Measurements from ENCODE around the gene P2RY2. TPM values are rescaled to one million over a fixed set of nuclear protein-coding genes. Genes with fewer than 3 reads are reported as not detected.

Gene P2RY2
- total RNA-seq, 1 donor, result under 0.01 TPM

DNA sequence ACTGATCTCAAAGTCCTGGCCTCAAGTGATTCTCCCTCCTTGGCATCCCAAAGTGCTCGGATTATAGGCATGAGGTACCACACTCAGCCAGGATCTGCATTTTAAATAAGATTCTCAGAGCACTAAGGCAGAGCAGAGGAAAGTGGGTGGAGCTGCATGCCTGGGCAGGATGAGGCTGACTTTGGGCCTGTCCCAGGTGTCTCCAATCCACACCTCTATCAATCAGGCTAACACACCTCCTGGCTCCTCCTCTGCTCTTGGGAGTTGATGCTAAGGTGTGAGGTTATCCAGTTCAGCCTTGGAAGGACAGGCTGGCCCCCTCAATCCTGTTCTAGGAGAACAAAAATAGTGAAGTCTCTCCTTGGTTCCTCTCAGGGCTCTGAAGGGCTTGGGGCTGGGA is 30.2 kb upstream of the P2RY2 start:
- H3K4me3 ChIP-seq (ENCODE audit: low read depth, low read length), result no peak overlapping the region
- DNase-seq (ENCODE audit: low read depth), result no peak
- TF ChIP-seq, protein P1, sequence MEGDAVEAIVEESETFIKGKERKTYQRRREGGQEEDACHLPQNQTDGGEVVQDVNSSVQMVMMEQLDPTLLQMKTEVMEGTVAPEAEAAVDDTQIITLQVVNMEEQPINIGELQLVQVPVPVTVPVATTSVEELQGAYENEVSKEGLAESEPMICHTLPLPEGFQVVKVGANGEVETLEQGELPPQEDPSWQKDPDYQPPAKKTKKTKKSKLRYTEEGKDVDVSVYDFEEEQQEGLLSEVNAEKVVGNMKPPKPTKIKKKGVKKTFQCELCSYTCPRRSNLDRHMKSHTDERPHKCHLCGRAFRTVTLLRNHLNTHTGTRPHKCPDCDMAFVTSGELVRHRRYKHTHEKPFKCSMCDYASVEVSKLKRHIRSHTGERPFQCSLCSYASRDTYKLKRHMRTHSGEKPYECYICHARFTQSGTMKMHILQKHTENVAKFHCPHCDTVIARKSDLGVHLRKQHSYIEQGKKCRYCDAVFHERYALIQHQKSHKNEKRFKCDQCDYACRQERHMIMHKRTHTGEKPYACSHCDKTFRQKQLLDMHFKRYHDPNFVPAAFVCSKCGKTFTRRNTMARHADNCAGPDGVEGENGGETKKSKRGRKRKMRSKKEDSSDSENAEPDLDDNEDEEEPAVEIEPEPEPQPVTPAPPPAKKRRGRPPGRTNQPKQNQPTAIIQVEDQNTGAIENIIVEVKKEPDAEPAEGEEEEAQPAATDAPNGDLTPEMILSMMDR (IDR thresholded peaks at IDR 0.05; ENCODE audit: insufficient read depth, low read depth, low read length), result no peak

DNA sequence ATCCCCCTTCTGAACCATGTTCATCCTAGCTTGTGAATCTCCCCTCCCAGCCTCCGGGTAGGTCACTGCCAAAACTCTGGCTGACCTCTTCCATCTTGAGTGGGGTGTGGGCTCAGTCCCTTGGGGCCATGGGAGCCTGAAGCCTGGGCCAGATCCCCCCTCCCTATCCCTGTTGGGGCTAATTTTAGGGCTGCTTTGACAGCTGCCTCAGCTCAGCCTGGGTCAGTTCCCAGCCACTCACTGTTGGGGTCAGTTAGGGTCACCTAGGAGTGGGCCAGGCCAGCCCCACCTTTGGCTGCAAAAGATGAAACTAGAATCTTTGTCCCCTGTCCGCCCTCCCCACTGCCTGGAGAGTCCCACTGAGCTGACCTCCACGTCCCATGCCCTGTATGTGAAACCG is 29.8 kb upstream of the P2RY2 start:
- TF ChIP-seq, protein P1 (IDR thresholded peaks at IDR 0.05; ENCODE audit: insufficient read depth, low read depth, low read length), result no peak
- no peak overlapping the region for H3K4me3 ChIP-seq (ENCODE audit: low read depth, low read length)
- no peak for DNase-seq (ENCODE audit: low read depth)

DNA sequence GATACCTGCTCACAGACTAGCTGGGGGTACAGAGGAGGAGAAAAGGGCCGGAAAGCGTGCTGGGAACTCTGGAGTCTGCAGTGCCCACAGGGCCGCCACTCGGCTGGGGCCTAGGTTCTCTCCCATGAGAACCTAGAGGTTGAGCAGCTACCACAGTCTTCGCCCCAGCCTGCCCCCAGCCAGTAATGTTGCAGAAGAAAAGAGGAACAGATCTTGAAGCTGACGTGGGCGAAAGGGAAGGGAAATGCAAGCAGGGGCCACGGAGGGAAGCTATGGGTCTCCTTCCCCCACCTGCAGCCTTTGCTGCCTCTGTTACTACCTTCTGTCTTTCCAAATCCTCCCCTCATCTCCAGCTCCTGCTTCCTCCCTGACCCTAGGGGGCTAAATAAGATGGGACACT is 28.8 kb upstream of the P2RY2 start:
- TF ChIP-seq, protein P1 (IDR thresholded peaks at IDR 0.05; ENCODE audit: insufficient read depth, low read depth, low read length), result no peak
- DNase-seq (ENCODE audit: low read depth), result no peak
- no peak overlapping the region for H3K4me3 ChIP-seq (ENCODE audit: low read depth, low read length)

DNA sequence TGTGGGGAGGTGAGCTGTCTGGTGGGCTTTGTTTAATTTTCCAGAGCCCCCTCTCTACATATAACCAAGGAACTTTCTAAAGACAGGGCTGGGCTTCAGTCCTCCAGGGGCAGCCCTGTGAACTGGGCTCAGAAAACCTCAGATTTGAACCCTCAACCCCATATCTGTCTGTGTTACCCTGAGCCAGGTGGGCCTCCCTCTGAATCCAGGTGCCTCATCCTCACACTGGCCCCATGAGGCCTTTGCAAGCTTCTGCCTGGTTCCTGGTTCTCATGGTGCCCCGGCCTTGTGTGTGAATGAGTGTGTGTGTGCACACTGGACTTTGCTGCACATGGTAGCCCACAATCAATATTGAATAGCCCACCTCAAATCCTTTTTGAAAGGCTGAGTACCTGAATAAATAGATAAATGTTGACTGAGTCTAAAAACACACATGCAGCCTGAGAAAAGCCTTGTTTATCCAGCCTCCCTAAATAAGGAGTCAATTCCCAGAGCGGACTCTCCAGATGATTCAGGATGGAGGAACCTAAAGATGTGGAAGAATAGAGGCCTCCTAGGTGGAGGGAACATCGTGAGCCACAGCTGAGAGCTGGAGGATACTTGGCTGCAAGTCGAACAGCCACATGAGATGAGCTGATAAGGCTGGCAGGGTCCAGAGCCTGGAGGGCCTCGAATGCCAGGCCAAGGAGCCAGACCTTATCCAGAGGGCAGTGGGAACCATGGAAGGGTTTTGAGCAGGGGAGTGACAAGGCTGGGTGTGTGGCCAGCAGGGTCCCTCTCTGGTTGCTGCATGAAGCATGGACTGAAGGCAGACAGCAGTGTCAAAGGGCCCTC is 28.1 kb upstream of the P2RY2 start:
- H3K4me3 ChIP-seq (ENCODE audit: low read depth, low read length), result no peak overlapping the region
- TF ChIP-seq, protein P1 (IDR thresholded peaks at IDR 0.05; ENCODE audit: insufficient read depth, low read depth, low read length), result no peak
- DNase-seq (ENCODE audit: low read depth), result no peak

DNA sequence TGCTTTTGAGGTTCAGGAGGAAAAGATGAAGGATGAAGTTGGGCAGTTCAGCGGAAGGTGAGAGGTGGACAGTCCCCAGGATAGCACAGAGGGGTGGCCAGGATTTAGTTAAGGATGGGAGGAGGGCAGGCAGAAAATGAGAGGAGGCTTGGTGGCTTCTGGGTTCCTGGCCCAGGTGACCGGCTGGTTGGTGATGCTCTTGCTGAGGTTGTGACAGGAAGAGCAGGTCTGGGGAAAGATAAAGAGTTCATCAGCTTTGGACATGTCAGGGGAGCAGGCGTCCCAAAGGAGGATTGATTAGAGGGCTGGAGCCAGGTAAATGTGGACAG is 27.6 kb upstream of the P2RY2 start:
- H3K4me3 ChIP-seq (ENCODE audit: low read depth, low read length), result no peak overlapping the region
- no peak for DNase-seq (ENCODE audit: low read depth)
- TF ChIP-seq, protein P1 (IDR thresholded peaks at IDR 0.05; ENCODE audit: insufficient read depth, low read depth, low read length), result no peak

DNA sequence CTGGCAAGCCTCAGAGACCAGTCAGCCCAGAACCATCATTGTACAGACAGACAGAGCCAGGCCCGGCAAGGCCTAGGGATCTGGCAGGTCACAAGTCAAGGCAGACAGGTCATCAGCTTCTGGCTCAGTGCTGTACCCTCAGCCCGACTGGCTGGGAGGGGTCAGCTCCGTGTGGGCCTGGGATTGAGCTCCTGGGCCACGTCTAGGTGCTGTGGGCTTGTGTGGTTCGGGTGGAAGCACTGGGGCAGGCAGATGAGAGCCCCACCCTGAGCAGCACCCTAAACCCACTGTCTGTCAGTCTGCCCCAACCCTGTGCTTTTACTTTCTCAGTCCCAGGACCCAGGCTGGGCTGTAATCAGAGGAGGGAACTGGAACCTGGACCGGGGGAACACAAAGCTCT is 26.9 kb upstream of the P2RY2 start:
- TF ChIP-seq, protein P1 (IDR thresholded peaks at IDR 0.05; ENCODE audit: insufficient read depth, low read depth, low read length), result no peak
- no peak overlapping the region for H3K4me3 ChIP-seq (ENCODE audit: low read depth, low read length)

DNA sequence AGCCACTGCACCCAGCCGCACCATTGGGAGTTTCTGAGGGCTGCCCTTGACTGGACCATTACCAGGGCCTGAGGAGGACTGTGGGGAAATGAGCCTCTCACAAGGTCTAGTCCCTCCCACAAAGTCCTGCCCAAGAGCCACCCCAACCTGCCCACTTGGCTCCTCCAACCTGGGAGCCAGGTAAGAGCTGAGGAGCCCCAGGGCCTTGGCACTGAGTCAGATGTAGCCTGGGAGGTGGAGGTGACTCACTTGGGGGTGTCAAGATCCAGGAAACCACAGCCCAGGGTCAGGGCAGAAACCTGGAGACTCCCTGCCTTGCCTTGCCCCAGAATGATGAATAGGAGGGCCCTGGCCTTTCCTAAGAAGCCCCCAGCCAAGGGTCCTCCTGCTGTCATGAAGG is 25.8 kb upstream of the P2RY2 start:
- no peak overlapping the region for H3K4me3 ChIP-seq (ENCODE audit: low read depth, low read length)
- TF ChIP-seq, protein P1 (IDR thresholded peaks at IDR 0.05; ENCODE audit: insufficient read depth, low read depth, low read length), result no peak
- DNase-seq (ENCODE audit: low read depth), result no peak

More for the DNA sequence above, 26.9 kb upstream of the P2RY2 start:
- no peak for DNase-seq (ENCODE audit: low read depth)
